Activated CD8-positive, alpha-beta T cell treated with anti-CD3 and anti-CD28 coated beads for 36 hours (primary cell): ENCODE results near the gene KAZN. TPM values are rescaled to one million over a fixed set of nuclear protein-coding genes. Genes with fewer than 3 reads are reported as not detected.

Source experiments
- ATAC-seq: fragments of 200-7000 bp; cut with Tn5 transposase; one replicate; pipeline ENCODE4 v1.10.0; 2021; ENCODE audit warnings: mild to moderate bottlenecking, moderate library complexity
- CTCF ChIA-PET: fragments of 350-600 bp; sonication (Branson Sonifier 250); formaldehyde crosslinking; loops from one replicate; lab custom pipeline; 2021; ENCODE audit warnings: antibody characterized with exemption; lab: Charles Lee
- POLR2A ChIA-PET: fragments of 350-600 bp; sonication (Branson Sonifier 250); formaldehyde crosslinking; loops from one replicate; lab custom pipeline; 2021; ENCODE audit warnings: antibody characterized with exemption; lab: Charles Lee
- DNase-seq: peaks from one replicate; pipeline ENCODE4 v3.0.0-alpha.2; 2020
- H3K27ac Mint-ChIP-seq: one replicate; pipeline ENCODE4 v1.8.0; 2021; ENCODE audit warnings: mild to moderate bottlenecking, mixed read lengths
- H3K27me3 Mint-ChIP-seq: one replicate; pipeline ENCODE4 v1.8.0; 2021; ENCODE audit warnings: mixed read lengths
- H3K36me3 Mint-ChIP-seq: one replicate; pipeline ENCODE4 v1.8.0; 2021; ENCODE audit warnings: low read depth, mixed read lengths
- H3K4me1 Mint-ChIP-seq: one replicate; pipeline ENCODE4 v1.8.0; 2021; ENCODE audit warnings: low read depth, mixed read lengths
- H3K4me3 Mint-ChIP-seq: one replicate; pipeline ENCODE4 v1.8.0; 2021; ENCODE audit warnings: mild to moderate bottlenecking, moderate library complexity, mixed read lengths
- H3K9me3 Mint-ChIP-seq: one replicate; pipeline ENCODE4 v1.8.0; 2021; ENCODE audit warnings: mixed read lengths
- CTCF ChIP-seq: fragments of 200-600 bp; IDR thresholded peaks from one replicate; pipeline ENCODE4 v1.8.0; 2022; ENCODE audit warnings: antibody characterized with exemption, mild to moderate bottlenecking
- intact Hi-C: fragments of 100-400 bp; cut with micrococcal nuclease; formaldehyde crosslinking; loops from one replicate; pipeline ENCODE4 v1.10.0; 2022
- total RNA-seq, 2 experiments: library from RNA; stranded (reverse); gene quantifications; one replicate each; pipeline ENCODE4 v1.2.3, GENCODE V29; 2021

KAZN gene
- total RNA-seq, 2 experiments from 2014 or later = 1.7 to 1.9 TPM

DNA sequence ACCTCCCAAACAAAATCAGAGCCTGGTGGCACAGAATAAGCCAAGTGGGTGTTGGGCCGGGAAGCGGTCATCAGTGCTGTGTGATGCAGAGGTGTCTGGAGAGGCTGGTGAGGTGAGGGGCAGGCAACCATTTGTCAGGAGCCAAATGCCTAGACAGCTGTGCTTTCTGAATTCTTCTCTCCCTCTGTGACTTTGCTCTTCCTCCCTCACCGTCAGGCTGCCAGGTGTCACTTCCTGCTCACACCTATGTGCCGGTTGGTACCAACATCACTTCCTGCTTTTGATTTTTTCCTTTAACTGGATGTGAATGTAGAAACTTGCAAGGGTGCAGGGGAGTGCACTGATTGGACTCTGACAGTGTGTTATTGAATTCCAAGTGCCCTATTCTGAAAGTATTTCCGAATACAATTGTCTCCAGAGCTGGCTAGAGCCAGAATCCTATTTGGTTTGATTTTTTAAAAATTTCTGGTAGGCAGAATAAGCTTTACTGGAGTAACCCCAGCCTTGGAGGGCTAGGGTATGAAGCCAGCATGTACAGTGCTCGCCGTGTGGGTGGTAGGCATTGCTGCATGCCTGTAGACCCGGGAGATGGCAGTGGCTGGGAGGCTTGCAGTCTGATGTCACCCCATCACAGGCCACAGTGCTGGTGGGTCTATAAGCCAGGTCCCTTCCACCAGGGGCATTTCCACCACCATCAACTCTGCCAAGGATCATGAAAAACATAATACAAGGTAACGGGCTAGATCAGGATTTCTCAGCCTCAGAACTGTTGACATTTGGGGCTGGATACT, 210.9 kb downstream of the KAZN start:
- no peaks in the 10 kb centered on the region for H3K27me3 Mint-ChIP-seq
- H3K27ac Mint-ChIP-seq = no peak overlapping the region
- ChIA-PET CTCF (no interaction called here), POLR2A (no interaction called here)
- no peaks in the 10 kb centered on the region for H3K36me3 Mint-ChIP-seq
- peaks cover 2% of the 10 kb centered on the region for H3K4me1 Mint-ChIP-seq
- no peak for TF ChIP-seq CTCF
- no peak for ATAC-seq
- intact Hi-C loops = no loop called here
- peaks cover 12% of the 10 kb centered on the region for H3K9me3 Mint-ChIP-seq
- DNase-seq = no peak
- no peak overlapping the region for H3K4me3 Mint-ChIP-seq

DNA sequence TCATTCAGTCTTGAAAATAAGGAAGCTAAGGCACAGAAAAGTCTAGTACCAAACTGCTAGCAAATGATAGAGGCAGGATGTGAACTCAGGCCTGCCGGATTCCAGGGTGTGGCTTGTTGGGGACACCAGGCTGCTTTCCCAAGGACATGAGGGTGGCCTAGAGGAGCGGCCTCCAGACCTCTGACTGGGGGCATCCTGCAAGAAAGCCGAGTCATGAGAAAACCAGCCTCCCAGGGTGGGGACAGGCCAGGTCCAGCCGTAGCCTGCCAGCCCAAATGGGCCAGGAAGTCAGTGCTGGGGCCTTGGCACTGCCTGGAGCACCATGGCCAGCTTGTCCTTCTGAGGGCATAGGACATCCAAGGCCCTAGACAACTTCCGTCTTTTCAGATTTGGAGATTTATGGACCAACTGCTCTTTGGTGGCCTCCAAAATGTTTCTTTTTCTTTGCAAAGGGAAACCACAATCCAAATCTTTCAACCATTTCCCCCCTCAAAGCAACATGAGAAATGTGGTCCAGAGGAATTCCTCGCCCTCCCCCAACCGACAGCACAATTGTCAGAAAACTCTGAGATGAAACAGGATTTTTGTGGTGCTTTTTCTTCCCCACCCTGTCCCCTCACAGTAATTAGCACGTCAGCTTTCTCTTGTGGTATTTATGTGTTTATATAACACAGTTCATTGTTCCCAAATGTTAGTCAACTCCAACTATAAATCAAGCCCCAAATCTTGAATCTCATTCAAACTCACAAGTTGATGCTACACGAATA, 212.3 kb downstream of the KAZN start:
- TF ChIP-seq CTCF = no peak
- DNase-seq (no peak), ATAC-seq (no peak)
- Mint-ChIP-seq H3K27ac (no peak overlapping the region), H3K4me1 (peaks cover 2% of the 10 kb centered on the region), H3K9me3 (peaks cover 12% of the 10 kb centered on the region), H3K4me3 (no peak overlapping the region), H3K36me3 (no peaks in the 10 kb centered on the region), H3K27me3 (no peaks in the 10 kb centered on the region)
- ChIA-PET CTCF (no interaction called here), POLR2A (no interaction called here)
- intact Hi-C loops = no loop called here

GRCh38 chr1:14811573-14811972, 213.1 kb downstream of the KAZN start:
- intact Hi-C loops = no loop called here
- Mint-ChIP-seq H3K4me3 (no peak overlapping the region), H3K36me3 (no peaks in the 10 kb centered on the region), H3K4me1 (peaks cover 2% of the 10 kb centered on the region), H3K27me3 (no peaks in the 10 kb centered on the region), H3K27ac (no peak overlapping the region), H3K9me3 (peaks cover 10% of the 10 kb centered on the region)
- ATAC-seq (no peak), DNase-seq (no peak)
- no peak for TF ChIP-seq CTCF
- ChIA-PET CTCF (no interaction called here), POLR2A (no interaction called here)

DNA sequence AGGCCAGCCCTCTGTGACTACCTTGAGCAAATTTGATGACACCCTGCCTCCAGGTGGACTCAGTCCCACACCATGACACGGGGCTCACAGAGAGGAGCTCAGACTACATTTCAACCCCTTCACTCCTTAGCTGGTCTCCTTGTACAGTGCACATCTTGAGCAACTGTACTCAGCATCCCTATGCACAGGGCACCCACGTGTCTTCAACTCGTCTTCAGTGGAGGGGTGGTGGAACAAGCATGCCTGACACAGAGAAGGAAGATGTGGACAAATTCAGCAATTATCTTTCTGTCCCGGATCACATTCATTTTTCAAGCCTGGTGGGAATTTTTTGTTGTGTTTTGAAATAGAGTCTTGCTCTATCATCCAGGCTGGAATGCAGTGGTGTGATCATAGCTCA, 213.7 kb downstream of the KAZN start:
- Mint-ChIP-seq H3K27me3 (no peaks in the 10 kb centered on the region), H3K36me3 (no peaks in the 10 kb centered on the region), H3K4me1 (peaks cover 2% of the 10 kb centered on the region), H3K9me3 (peaks cover 6% of the 10 kb centered on the region), H3K27ac (no peak overlapping the region), H3K4me3 (no peak overlapping the region)
- ChIA-PET POLR2A (no interaction called here), CTCF (no interaction called here)
- DNase-seq = no peak
- intact Hi-C loops = no loop called here
- no peak for TF ChIP-seq CTCF
- no peak for ATAC-seq
